Prostate gland (tissue), 2 donors: ENCODE results near the gene ARMH1. TPM values are rescaled to one million over a fixed set of nuclear protein-coding genes. Genes with fewer than 3 reads are reported as not detected.

Experiments used
- DNase-seq: peaks from one replicate; pipeline ENCODE4 v3.0.0-alpha.2; 2019; ENCODE audit warnings: low spot score
- H3K27ac ChIP-seq, 2 donors: fragments of 200-600 bp; sonication (generic); 2 replicates each; pipeline ENCODE4 v1.5.1; 2017 to 2019
- H3K27me3 ChIP-seq: fragments of 200-600 bp; sonication (generic); replicated peaks from 2 replicates; pipeline ENCODE4 v1.5.1; 2019; ENCODE audit not compliant: insufficient read depth
- H3K36me3 ChIP-seq, 2 donors: fragments of 200-600 bp; sonication (generic); 1 replicate in 1 of 2; 2 replicates in 1 of 2; pipeline versions ENCODE4 v1.5.1 to v1.8.1; 2017 to 2019
- H3K4me1 ChIP-seq: fragments of 200-600 bp; sonication (generic); replicated peaks from 2 replicates; pipeline ENCODE4 v1.5.1; 2019
- H3K4me3 ChIP-seq, 2 donors: fragments of 200-600 bp; sonication (generic); 2 replicates each; pipeline ENCODE4 v1.5.1; 2017 to 2019
- H3K9me3 ChIP-seq: fragments of 200-600 bp; sonication (generic); 2 replicates; pipeline ENCODE4 v1.5.1; 2017
- POLR2A ChIP-seq: fragments of 450-650 bp; IDR thresholded peaks from one replicate; pipeline ENCODE4 v1.6.1; 2016; ENCODE audit warnings: antibody characterized with exemption, mild to moderate bottlenecking
- POLR2AphosphoS5 ChIP-seq: sonication (generic); formaldehyde crosslinking; IDR thresholded peaks from one replicate; pipeline ENCODE4 v1.6.1; 2017; ENCODE audit warnings: antibody characterized with exemption
- WGBS: methylation state at CpG from one replicate; pipeline ENCODE4 v1.1.5; 2018; 5-methylcytosine and 5-hydroxymethylcytosine counted together
- intact Hi-C: fragments of 100-400 bp; cut with DNase I; formaldehyde crosslinking; loops from one replicate; pipeline ENCODE4 v1.14.2; 2022
- total RNA-seq, 2 donors: library from RNA; depleted of rRNA; stranded (reverse); fragments of >200 nt; gene quantifications; one replicate each; pipeline ENCODE4 v1.1.0, GENCODE V29; 2016
- TF ChIP-seq, protein P1 (sequence below), 4 experiments: fragments of 200-600 bp in 2 of 4; fragments of 450-650 bp in 2 of 4; sonication (generic) in 2 of 4; IDR thresholded peaks; 1 replicate in 3 of 4; 2 replicates in 1 of 4; pipeline ENCODE4 v1.5.1; 2016 to 2019; ENCODE audit warnings: antibody characterized with exemption in 4 of 4, mild to moderate bottlenecking in 2 of 4, moderate library complexity in 2 of 4

Gene ARMH1
- total RNA-seq, 2 donors from 2014 or later: 1.0 to 3.6 TPM

DNA sequence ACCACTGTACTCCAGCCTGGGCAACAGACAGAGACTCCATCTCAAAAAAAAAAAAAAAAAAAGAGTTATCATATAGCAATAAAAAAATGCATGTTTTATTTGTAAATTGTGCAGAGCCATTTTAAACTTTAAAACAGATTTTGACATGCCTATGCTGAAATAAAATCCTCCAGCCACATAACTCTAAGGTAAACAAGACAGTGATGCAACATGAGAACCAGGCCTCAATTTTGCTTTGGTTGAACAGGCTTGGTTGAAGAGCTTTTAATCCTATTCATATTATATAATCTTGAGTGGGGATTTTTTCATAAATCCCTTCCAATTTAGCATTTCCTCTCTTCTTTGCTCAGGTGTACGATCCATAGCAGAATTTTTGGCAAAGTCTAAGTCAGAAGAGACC lies 26.1 kb downstream of the ARMH1 start:
- no peaks in the 10 kb centered on the region for H3K4me1 ChIP-seq
- no peaks in the 10 kb centered on the region for H3K27me3 ChIP-seq
- no peak overlapping the region for H3K4me3 ChIP-seq
- H3K36me3 ChIP-seq: no peaks in the 10 kb centered on the region
- intact Hi-C loops: no loop called here
- H3K27ac ChIP-seq: no peak overlapping the region
- 44% methylated on average over 1 of the region's 1 CpG for WGBS
- TF ChIP-seq POLR2AphosphoS5: peak; percentile 30
- no peak for TF ChIP-seq POLR2A
- TF ChIP-seq, protein P1, sequence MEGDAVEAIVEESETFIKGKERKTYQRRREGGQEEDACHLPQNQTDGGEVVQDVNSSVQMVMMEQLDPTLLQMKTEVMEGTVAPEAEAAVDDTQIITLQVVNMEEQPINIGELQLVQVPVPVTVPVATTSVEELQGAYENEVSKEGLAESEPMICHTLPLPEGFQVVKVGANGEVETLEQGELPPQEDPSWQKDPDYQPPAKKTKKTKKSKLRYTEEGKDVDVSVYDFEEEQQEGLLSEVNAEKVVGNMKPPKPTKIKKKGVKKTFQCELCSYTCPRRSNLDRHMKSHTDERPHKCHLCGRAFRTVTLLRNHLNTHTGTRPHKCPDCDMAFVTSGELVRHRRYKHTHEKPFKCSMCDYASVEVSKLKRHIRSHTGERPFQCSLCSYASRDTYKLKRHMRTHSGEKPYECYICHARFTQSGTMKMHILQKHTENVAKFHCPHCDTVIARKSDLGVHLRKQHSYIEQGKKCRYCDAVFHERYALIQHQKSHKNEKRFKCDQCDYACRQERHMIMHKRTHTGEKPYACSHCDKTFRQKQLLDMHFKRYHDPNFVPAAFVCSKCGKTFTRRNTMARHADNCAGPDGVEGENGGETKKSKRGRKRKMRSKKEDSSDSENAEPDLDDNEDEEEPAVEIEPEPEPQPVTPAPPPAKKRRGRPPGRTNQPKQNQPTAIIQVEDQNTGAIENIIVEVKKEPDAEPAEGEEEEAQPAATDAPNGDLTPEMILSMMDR (IDR thresholded peaks at IDR 0.05): no peak
- no peak for DNase-seq
- H3K9me3 ChIP-seq: no peaks in the 10 kb centered on the region

DNA sequence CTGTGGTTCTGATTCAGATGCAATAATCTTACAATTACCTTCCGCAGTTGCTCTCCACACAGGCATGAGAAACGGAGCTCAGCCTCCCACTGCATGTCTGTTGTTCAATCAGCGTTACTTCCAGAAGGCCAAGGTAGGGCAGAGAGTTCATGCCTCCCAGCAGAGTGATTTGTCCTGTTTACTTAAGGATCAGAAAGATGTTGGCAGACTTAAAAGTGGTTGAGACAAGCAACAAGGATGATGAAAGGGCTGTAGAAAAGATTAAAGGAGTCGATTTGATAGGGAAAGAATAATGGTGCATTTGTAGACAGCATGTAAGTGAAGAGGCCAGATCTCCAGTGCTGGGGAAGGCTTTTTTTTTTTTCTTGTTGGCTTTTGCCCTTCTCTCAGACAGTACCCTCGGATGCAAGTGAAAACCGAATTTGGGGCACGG lies 26.6 kb downstream of the ARMH1 start:
- Histone ChIP-seq H3K36me3 (no peaks in the 10 kb centered on the region), H3K9me3 (no peaks in the 10 kb centered on the region), H3K27me3 (no peaks in the 10 kb centered on the region), H3K27ac (no peak overlapping the region), H3K4me1 (no peaks in the 10 kb centered on the region), H3K4me3 (no peak overlapping the region)
- TF ChIP-seq POLR2A (no peak), POLR2AphosphoS5 (no peak)
- TF ChIP-seq, protein P1 (IDR thresholded peaks at IDR 0.05): no peak
- WGBS: 44% methylated on average over 7 of the region's 7 CpGs
- intact Hi-C loops: no loop called here
- DNase-seq: no peak

DNA sequence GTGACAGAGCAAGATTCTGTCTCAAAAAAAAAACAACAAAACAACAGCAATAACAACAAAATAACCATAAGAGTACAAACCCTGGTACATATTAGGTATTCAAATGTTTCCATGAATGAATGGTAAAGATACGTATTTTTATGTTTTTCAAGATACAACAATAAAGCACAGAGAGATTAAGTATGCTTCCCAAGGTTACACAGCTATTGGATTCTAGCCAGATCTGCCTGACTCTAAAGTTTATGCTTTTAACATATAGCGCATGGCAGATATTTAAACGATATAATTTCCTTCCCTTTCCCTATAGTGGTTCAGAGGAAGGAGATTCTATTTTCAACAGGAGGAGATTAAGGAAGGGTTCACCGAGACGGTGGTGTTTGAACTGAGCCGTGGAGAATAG lies 31.0 kb downstream of the ARMH1 start:
- intact Hi-C loops: no loop called here
- WGBS: 83% methylated on average over 6 of the region's 6 CpGs

DNA sequence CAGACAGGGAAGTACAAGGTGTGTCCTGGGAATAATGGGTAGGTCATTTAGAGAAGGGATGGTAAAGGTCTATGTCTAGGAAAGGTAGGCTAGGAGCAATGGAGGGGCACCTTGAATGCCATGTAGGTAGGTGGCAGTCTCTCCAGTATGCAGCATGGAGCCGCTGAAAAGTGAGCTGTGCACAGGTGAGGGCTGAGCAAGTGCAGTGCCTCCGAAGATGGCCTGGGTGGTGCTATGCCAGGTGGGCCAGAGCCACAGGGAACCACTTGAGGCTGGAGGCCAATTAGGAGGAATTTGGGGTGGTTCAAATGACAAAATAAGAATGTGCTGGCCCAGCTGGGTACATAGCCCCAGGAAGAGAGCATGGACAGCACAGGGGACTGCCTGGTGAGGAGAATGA lies 31.4 kb downstream of the ARMH1 start:
- intact Hi-C loops: no loop called here
- DNase-seq: no peak
- WGBS: 70% methylated on average over 2 of the region's 2 CpGs

More for the DNA sequence above, 31.0 kb downstream of the ARMH1 start:
- Histone ChIP-seq H3K36me3 (no peaks in the 10 kb centered on the region), H3K27ac (no peak overlapping the region), H3K4me1 (no peaks in the 10 kb centered on the region), H3K9me3 (no peaks in the 10 kb centered on the region), H3K27me3 (no peaks in the 10 kb centered on the region), H3K4me3 (no peak overlapping the region)
- TF ChIP-seq, protein P1 (IDR thresholded peaks at IDR 0.05): no peak
- no peak for TF ChIP-seq POLR2A
- DNase-seq: no peak

More for the DNA sequence above, 31.4 kb downstream of the ARMH1 start:
- H3K9me3 ChIP-seq: no peaks in the 10 kb centered on the region
- H3K4me3 ChIP-seq: no peak overlapping the region
- TF ChIP-seq POLR2AphosphoS5 (no peak), POLR2A (no peak)
- TF ChIP-seq, protein P1 (IDR thresholded peaks at IDR 0.05): no peak
- H3K27me3 ChIP-seq: no peaks in the 10 kb centered on the region
- no peaks in the 10 kb centered on the region for H3K36me3 ChIP-seq
- H3K27ac ChIP-seq: no peak overlapping the region
- H3K4me1 ChIP-seq: no peaks in the 10 kb centered on the region
